ENCODE data around the gene DYNC1I1.

DNA sequence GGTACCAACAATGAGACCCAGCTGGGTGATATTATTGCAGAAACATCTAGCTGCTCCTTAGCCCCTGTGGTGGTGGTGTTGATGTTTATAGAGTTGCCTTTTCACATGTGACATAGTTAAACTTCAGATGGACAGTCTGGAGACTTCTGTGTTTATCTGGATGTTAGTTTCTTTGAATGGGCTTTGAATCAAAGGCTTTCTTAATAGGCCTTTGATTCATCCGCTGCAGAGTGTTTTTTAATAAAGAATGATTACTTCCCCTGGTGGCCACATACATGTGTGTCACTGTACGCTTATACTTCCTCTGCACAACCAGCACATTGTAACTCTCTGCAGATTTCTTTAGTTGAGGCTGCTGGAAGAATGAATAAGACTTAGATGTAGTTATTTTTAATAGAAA is 221.0 kb downstream of the DYNC1I1 start:
- TF ChIP-seq POLR2A (IDR thresholded peaks at IDR 0.05; ENCODE audit: low read depth, low read length) (no peak), NFE2L2 (IDR thresholded peaks at IDR 0.05; ENCODE audit: low read depth, low read length) (no peak), RCOR1 (IDR thresholded peaks at IDR 0.05; ENCODE audit: insufficient replicate concordance, low read length) (no peak), CHD1 (IDR thresholded peaks at IDR 0.05; ENCODE audit: low read depth, low read length) (no peak), RAD21 (IDR thresholded peaks at IDR 0.05; ENCODE audit: low read length) (no peak), RFX5 (IDR thresholded peaks at IDR 0.05; ENCODE audit: low read depth, low read length) (no peak), CEBPB (IDR thresholded peaks at IDR 0.05; ENCODE audit: low read depth, low read length) (no peak), MAZ (IDR thresholded peaks at IDR 0.05; ENCODE audit: borderline replicate concordance, low read depth, low read length) (no peak)
- TF ChIP-seq, protein P1, sequence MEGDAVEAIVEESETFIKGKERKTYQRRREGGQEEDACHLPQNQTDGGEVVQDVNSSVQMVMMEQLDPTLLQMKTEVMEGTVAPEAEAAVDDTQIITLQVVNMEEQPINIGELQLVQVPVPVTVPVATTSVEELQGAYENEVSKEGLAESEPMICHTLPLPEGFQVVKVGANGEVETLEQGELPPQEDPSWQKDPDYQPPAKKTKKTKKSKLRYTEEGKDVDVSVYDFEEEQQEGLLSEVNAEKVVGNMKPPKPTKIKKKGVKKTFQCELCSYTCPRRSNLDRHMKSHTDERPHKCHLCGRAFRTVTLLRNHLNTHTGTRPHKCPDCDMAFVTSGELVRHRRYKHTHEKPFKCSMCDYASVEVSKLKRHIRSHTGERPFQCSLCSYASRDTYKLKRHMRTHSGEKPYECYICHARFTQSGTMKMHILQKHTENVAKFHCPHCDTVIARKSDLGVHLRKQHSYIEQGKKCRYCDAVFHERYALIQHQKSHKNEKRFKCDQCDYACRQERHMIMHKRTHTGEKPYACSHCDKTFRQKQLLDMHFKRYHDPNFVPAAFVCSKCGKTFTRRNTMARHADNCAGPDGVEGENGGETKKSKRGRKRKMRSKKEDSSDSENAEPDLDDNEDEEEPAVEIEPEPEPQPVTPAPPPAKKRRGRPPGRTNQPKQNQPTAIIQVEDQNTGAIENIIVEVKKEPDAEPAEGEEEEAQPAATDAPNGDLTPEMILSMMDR (conservative IDR thresholded peaks at IDR 0.05; ENCODE audit: low read depth, low read length), result no peak
- TF ChIP-seq, protein P2, sequence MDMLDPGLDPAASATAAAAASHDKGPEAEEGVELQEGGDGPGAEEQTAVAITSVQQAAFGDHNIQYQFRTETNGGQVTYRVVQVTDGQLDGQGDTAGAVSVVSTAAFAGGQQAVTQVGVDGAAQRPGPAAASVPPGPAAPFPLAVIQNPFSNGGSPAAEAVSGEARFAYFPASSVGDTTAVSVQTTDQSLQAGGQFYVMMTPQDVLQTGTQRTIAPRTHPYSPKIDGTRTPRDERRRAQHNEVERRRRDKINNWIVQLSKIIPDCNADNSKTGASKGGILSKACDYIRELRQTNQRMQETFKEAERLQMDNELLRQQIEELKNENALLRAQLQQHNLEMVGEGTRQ (IDR thresholded peaks at IDR 0.05; ENCODE audit: low read depth, low read length), result no peak
